ENCODE results near the gene FIBCD1.

The FIBCD1 gene

DNA sequence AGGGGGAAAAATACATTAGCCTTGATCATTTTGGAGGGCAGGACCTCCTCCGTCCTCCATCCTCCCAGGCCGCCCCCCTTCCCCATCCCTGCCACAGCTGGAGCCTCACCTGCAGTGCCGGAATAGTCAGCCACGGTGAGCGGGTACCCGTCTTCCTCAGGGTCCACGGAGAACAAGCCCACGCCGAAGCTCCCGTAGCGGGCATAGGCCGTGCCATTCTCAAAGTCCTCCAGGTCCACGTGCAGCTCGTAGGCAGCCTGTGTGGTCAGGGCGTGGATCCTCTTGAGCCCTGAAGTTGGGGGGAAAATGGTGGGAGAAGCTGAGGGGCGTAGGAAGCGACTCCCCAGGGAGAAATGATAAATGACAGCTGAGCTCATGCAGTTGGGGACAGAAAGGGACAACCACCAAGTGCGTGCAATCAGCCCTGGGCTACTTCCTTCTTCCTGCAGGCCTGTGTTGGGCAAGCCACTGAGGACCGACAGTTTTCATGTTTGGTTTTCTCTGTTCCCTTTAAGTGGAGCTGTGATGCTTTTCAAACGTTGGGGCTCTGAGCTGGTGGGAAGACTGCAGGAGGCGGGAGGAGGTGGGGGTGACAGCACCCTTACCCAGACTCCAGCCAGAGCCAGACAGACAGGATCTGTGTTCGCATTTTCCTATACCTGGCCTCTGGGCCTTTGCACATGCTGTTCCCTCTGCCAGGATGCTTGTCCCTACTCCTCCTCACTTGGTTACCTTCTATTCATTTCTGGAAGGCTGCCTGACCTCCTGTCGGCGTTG is 33.7 kb downstream of the FIBCD1 start:
- no peak for DNase-seq

DNA sequence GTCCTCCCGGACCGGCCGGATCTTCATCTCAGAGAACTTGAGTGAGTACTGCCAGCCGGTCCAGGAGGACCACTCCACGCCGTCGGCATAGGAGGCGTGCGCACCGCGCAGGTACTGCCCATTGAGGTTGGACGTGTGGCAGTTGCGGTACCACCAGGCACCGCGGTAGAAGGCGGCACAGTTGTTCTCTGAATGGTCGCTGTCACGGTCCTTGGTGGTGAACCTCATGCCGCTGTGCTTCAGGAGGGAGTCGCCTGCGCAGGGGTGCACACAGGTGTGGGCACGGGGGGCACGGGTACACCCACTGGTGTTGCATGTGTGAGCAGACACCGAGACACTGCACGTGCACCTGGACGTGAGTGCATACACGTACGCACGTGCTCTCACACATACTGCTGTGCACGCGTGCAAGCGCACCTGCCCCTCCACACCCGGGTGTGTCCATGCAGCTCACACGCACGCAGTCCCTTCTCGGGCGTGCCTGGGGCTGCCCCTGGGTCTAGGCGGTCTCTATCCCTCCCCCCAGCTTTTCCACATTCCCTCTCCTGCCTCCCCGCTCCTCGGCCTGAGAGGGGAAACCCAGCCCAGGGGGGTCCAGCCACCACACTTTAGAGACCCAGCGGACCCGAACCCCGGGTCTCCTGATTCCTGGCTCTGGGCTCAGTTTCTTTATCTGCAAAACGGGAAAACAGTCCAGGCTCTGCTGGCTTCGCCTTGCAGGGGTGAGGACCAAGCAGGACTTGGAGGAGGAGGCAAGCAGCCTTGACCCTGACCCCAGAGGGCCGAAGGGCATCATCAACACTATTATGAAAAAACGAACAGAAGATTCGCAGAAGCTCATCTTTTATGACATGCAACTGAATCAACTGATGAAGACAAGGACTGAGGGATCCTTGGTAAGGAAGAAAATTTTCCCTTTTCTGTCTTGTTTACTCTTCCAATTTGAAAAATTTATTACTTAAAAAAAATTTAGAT is 34.7 kb downstream of the FIBCD1 start:
- no peak for DNase-seq

DNA sequence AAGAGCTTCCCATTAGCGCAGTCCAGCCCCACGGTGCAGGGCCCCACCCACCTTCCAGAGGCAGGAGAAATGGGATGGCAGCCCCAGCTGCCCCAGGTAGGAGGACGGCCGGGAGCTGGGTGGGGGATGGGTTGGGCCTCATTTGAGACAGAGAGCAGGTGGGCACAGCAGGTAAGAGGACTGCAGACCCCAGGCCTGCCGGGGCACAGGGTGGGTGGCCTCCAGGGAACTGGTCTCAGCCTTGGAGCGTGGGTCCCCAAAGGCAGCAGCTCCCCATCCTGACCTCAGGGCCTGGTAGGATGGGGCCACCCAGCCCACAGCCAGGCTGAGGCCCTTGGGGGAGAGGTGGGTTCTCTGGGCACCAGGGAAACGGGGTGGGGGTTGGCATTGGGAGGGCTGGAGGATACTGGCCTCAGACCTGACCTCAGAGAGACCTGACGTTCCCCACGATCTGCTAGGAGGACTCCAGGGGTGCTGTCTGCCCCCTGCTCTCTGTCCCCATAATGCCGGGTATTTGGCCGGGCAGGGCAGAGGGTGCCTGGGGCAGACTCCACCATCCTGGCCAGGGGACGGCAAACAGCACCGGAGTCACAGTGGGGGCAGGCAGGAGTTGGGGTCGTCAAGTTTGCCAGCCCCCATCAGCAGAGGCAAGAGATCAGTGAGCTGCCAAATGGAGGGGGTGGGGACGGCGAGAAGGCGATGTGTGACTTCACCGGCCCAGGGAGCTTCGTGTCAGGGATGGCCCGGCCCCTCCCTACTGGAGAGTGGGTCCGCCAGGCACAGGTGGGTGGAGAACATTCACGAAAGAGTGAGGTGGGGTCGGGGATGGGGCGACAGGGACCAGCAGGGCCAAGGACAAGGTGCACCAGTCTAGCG is 35.6 kb downstream of the FIBCD1 start:
- no peak for DNase-seq

DNA sequence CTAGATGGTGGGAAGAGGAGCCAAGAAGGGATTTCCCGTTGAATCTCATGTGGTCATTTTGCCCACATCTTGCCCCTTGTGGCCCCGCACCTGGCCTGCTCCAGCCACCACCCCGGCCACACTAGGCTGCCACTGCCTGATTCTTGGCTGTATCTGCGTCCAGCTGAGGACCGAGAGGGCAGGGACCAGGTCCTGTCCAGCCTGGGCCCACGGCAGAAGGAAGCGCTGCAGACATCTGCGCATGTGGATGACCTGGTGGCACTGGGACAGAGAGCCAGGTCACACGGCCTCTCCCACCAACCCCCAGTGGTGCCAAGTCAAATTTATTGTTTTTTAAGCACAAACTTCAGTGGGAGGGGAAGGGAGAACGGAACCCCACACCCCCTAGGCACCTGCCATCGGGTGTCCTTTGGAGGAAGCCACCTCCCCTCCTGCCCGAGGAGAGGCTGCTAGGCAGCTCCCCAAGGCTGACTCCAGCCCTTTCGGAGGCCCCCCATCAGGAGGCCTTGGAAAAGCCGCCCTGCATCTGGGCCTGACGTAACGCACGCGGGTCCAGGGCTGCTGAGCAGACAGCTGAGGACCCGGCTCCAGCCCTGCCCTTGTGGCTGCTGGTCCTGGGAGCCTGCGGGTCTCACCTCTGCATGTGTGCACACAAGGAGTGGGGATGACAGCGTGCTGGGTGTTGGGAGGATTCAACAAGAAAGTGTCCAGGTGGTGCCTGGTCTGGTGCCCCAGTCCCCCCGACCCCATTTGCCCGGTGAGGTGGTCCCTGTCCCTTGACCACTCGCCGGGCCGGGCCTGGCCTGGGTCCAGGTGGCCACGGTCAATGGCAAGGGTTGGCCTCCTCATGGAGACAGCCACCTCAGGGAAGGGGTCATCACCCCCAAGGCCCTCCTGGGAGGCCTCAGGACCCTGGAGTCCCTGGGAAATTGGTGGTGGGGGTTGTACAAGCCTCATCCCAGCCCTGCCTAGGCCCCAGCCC is 36.6 kb downstream of the FIBCD1 start:
- no peak for DNase-seq

DNA sequence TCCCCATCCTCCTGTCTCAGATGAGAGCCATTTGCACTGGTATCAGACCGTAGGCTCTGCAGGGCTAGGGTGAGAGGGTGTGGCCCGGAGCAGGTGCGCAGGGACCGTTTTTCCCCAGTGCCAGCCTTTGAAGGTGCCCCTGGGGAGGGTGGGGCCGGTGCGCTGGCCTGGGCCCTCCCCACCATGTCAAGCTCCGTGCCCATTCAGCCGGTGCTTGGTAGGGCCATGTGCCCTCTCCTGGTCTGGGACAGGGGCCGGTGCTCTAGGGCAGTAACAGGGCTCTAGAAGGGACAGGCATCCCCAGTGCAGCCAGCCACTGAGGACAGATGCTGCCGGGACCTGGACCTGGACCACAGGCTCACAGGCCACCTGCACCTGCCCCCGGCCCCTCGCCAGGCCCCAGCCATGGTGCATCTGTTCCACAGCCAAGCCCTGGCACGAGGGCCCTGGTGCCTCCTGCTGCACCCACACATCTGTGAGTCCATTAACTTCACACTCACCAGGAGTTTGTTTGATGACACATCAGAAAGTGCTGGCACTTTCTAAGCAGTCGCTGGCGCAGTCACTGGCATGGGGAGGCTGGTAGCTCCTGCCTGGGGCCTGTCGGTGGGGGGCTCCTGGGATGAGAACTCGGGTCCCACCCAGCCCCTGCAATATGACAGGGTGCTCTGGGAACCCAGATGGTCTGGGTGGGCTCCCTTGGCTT is 37.4 kb downstream of the FIBCD1 start:
- no peak for DNase-seq

DNA sequence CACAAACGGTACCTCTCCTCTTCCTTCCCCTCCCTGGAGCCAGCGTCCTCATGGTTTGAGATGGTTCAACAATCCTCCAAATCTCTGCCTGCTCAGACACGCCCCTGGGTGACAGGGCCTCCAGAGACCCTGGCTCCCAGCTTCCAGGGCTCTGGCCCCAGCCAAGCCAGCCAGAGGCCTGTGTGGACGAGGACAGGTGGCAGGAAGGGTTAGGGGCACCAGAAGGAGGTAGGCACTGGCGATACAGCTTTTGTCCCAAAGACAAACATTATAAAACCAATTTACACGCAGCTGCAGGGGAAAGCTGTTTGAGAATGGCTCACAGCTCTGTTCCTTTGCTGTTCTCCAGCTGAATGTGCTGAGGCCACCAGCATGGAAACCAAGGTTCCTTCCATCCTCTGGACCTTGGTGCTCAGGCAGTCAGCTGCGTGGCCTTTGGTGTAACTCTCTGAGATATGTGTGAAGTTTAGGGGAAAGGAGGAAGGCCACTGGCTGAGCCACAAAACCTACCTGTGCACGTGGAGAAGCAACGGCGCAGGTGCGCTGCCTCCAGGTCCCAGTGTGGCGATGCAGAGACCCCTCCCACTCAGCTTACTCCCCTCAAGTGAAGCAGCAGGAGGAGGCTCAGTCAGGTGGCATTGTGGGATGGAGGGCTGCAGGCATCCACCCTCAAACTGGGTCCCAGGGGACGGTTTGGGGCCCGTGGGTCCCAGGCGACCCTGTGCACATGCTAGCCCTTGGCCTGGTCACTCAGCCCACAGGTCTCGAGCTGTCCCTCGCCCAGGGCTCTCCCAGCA is 38.1 kb downstream of the FIBCD1 start:
- DNase-seq = no peak

DNA sequence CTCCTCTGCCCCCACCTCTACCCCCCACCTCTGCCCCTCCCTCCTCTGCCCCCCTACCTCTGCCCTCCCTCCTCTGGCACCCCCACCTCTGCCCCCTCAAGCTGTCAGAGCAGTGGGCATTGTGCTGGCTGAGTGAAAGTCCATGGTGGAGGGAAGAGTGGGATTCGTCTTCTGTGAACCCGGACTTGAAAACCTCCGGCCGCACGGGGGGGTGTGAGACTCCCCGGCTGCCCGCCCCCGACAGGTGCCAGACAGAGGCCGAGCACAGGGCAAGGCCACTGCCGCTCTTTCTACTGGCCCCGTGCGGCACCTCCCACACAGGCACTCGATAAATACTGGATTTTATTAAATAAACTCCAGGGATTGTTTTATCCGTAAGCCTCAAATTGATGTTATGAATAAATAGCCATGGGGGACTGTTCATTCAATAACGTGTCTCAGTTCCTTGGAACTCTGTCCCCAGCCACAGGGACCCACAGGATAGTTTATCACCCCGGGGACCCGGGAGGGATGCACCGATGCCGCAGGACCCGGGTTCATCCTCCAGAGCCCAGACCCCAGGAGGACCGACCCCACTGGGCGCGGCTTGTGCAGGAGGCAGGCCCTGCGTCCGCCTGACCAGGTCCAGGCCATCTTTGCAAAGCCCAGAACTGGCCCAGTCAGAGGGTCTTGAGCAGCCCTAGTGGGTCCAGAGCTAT is 39.8 kb downstream of the FIBCD1 start:
- DNase-seq = no peak

DNA sequence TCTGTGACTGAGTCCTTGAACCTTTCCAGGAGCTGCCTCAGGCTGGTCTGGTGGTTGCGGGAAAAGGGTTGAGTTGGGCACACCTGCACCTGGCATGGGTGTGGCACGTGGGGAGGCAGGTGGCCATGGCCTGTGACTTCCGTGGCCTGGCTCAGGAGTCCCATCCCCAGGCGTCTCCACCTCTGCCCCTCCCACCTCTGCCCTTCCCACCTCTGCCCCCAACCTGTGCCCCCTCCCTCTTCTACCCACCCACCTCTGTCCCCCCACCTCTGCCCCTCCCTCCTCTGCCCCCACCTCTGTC is 40.5 kb downstream of the FIBCD1 start:
- no peak for DNase-seq

DNA sequence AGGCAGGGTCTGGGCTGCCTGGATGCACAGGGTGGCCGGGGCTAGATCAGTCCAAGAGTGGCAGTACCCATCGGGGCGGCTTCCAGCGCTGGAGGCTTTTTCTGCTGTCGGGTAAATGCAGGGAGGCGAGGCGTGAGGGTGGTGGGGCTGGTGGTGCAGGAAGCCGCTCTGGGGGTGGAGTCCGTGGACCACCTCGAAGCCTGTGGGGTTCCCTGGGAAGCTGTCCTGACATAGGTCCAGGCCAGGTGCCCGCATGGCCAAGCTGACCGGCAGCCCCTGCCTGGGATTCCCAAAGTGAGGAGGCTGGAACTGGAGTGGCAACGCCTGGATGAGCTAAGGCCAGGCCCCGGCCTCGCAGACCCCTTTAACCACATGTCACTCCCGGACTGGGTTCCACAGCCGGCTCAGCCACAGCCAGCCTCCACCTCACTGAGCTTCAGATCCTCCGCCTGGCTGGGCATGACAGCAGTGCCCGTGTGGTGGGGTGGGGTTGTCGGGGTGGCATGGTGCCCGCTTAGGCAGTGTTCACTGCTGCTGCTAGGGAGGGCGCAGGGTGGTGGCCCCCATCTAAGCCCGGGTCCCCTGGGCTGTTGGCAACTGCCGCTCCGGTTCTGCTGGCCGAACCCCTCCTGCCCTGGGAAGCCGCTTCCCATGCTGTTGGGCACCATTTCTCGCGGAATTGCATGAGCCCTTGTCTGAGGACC is 41.0 kb downstream of the FIBCD1 start:
- no peak for DNase-seq

DNA sequence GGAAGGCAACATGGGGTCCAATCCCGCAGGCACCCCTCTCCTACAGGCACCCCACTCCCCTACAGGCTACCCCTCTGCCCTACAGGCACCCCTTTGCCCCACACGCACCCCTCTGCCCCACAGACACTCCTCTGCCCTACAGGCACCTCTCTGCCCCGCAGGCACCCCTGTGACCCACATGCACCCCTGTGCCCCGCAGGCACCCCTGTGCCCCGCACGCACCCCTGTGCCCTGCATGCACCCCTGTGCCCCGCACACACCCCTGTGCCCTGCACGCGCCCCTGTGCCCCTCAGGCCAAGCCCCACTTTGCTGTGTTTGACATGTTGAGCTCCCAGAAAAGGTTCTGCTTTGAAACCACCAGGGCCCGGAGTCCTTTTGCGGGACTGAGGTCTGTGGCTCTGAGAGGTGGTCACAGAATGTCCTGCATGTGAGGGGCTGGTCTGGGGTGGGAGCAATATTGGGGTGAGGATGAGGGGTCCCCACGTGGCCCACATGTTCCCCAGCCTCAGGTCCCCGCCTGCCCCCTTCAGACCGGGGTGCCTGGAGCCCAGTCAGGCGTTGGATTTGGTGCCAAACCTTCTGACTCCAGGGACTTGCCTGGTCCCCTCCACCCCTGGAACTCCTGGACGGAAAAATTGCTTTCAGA is 41.8 kb downstream of the FIBCD1 start:
- no peak for DNase-seq

DNA sequence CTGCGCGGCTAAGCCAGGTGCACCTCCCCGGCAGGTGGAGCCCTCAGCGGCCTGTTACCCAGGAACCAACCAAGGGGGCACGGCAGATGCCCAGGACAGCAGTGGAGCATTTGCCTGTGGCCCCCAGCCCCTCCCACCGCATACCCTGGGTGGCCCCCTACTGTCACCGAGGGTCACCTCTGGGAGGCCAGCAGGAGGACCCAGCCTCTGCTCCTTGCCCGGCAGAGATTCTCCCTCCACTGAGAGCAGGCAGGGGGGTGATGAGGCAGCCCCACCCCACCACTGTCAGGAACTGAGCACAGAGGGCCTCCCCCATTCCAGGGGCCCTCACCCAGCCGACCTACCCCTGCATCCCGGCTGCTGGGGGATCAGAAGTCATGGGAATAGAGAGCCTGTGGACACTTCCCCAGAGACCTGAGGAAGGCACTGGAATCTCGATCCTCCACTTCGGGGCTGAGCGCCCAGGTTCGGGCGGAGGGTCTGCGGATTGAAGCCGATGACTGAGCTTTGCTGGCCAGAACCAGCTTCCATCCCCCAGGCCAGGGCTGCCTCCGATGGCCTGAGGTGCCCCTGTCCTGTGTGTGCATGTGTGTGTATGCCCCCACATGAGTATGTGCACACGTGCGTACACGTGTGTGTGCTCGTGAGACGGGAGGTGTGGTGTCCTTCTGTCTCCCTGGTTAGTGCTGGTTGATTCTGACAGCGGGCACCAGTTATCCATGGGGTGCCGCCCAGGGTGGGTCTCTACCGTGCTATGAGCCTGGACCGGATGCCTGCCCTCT is 42.6 kb downstream of the FIBCD1 start, which contains the start of gene QRFP:
Gene QRFP, minus strand, starts transcription at position 580 of the 782 bp plus-strand sequence. CDS start 2,974 bp downstream, outside the sequence.
- DNase-seq = no peak

DNA sequence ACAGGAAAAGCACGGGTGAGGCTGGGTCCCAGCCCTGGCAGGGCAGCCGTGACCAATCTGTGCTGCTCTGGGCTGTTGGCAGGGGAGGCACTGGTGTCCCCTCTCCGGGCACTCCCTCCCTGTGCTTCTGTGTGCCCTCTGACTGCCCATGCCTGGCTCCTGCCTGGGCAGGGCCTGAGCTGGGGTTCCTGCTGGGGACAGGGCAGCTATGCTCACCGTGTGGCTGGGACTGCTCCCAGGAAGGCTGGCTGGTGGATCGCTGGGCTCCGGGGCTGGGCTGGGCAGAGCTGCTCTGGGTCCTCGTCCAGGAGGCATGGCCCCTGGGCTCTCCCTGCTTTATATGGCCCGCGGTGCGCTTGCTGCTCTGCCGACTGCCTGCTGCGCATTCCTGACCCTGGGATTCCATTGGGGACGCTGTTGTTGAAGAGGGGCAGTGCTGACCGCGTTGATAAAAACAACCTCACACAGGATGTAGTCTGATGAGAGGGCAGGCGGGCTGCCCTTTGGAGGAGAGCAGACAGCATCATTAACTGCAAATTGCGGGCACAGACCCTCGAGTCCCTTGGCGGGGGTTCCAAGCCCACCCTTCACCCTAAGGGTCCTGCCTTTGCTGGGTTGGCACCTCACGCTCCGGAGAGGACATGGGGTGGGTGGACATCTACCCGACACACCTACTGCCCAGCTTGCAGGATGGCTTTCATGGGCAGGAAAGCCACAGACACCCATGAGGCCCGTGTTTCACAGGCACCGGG is 43.4 kb downstream of the FIBCD1 start:
- no peak for DNase-seq

DNA sequence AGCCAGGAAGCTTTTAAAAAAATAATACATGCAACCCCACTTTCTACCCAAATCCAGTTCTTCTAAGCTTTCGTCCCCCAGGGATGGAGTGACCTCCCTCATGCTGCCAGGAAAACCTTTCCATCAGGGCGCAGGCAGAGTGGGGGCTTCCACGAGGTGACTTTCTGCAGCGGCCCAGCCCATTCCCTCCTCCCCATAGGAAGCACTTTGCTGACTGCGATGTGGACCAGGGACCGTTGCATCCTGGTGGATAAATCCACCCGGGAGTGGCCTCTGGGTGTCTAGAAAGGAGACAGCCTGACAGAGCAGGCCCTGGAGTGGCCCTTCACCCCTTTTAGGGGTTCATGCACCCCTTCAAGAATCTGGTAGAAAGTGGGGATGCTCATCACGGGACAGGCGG is 44.0 kb downstream of the FIBCD1 start:
- no peak for DNase-seq

DNA sequence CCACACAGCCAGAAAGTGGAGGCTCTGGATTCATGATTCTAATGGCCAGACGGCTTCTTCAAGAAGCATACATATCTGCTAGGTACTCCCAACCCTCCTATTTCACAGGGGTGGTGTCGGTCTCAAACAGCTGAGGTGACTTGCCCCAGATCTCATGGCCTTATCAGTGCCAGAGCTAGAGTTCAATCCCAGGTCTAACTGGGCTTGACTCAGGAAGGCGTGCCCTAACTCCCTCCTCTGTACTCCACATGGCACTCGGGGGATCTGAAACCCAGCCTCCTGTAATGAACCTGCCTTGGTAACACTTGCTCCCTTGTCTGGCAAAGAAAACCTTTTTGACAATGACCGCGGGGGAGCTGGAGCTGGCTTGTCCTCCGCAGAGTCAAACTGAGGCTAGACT is 44.5 kb downstream of the FIBCD1 start:
- no peak for DNase-seq

DNA sequence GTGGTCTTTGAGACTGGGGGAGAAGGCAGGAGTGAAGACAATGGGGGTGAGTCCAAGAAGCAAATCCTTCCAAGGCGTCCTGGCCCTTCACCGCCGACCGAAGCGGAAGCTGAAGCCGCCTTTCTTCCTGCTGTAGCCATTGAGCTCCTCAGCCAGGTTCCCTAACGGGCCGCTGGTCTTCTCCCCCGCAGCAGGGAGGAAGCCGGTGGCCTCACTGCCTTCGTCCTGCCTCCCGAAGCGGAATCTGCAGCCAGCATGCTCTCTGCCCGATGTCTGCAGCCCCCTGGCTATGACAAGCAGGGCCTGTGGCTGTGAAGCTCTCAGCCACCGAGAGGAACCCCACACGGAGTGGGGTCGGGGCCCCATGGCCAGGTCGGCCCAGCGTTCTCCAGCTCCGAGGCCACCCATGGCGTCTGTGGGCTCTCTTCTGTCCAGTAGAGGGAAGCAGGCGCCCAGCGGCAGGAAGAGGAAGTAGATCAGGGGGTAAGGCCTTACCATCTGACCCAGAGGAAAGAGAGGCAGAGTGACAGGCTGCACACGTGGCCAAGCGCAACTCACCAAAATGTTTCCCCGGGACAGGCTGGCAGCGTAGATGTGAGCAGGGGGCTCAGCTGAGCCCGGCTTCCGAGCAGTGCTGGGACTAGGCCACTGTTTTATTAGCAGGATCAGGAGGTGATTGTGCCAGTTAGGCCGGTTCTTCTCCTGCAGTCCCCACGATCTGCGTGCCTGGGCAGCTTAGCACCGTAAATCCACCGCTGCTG is 45.5 kb downstream of the FIBCD1 start:
- no peak for DNase-seq

Measured in T-helper 9 cell (primary cell).